ENCODE data around the gene TSPYL1.

GRCh38 chr6:116291701-116292396, 12.1 kb upstream of the TSPYL1 start:
- TF ChIP-seq POLR2A (IDR thresholded peaks at IDR 0.05; ENCODE audit: low read length) (no peak), GATA1 (IDR thresholded peaks at IDR 0.05; ENCODE audit: low read depth, low read length) (no peak)

Measured in erythroblast (primary cell).